Measurements from ENCODE around the gene PI4KA.
"Not testable (repeated sequence)": the region's sequence is repeated elsewhere in the genome, so short reads cannot be mapped to it uniquely, and the experiment has no call there.

PI4KA gene

GRCh38 chr22:20746431-20747189 is 112.0 kb downstream of the PI4KA start:
- DNase-seq = no peak

- DNase-seq = no peak
Measured at GRCh38 chr22:20745119-20745518, 113.5 kb downstream of the PI4KA start.

DNA sequence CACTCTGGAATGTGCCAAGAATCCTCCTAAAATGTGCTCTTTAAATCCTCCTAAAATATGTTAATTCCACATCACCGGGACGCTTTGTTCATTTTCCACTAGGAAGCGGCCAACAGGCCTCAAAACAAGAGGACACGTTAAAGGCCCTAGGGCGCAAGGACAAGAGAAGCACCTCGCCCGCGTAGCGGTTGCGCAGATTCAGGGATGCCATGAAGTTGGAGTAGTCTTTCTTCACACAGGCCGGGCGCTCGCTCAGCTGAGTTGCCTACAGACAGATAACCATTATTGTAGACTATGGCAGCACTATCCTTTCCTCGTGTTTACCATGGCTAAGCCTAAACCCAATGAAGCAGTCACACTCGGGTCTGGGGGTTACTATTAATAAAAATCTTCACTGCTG is 114.2 kb downstream of the PI4KA start:
- DNase-seq = no peak

GRCh38 chr22:20742764-20743163 is 115.8 kb downstream of the PI4KA start:
- DNase-seq = no peak

- peak; percentile 41 to 50 for DNase-seq
Measured at GRCh38 chr22:20741634-20742581, 116.7 kb downstream of the PI4KA start.

- DNase-seq = no peak
Measured at GRCh38 chr22:20741008-20741633, 117.5 kb downstream of the PI4KA start.

DNA sequence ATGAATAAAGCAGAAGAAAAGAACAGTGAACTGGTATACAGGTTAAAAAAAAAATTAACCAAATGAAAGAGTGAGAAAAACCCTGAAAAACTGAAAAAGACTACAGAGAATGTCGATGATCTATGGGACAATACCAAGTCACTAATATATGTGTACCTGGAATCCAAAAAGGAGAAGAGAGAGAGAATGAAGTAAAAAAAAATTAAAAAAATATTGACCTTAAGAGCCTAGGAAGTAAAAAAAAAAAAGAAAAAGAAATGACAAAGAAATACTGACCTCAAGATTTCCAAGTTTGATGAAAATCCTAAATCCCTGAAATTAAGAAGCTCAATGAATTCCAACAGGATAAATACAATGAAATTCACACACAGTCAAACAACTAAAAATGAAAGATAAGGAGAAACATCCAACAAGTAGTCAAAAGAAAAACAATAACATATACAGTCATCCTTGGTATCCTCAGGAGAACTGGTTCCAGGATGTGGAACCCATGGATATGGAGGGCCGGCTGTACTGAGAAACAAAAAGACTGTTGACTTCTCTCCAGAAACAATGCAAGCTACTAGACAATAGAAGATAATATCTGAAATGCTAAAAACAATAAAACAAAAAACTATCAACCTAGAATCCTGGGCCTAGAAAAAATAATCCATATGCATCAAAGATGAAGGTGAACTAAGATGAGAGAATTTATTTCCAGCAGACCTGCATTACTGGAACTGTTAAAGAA is 118.2 kb downstream of the PI4KA start:
- DNase-seq = no peak

DNA sequence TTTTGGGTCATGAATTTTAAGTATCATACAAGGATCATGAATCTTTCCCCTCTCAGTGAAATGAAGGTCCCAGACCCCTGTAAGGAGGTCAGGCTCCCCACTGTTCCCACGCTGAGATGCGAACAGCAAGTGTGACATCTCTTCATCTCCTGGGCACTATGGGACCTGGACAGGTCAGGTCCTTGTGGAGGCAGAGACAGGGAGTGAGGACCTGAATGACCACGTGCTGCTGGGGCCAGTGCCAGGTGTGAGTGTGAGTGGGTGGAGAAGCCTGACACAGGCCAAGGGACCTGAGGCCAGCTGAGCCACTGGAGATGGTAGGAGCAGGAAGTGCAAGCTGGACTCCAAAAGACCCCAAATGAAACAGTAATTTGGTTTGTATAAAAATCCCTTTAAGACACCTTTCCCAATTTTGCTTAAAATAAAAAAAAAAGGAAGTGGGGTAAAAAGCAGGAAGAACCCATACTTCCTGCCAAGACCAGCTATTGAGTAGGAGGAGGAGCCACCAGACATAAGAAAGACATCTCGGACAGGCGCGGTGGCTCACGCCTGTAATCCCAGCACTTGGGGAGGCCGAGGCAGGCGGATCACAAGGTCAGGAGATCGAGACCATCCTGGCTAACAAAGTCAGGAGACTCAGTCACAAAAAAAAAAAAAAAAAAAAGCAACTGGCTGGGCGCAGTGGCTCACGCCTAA is 120.1 kb downstream of the PI4KA start:
- no peak for DNase-seq

DNA sequence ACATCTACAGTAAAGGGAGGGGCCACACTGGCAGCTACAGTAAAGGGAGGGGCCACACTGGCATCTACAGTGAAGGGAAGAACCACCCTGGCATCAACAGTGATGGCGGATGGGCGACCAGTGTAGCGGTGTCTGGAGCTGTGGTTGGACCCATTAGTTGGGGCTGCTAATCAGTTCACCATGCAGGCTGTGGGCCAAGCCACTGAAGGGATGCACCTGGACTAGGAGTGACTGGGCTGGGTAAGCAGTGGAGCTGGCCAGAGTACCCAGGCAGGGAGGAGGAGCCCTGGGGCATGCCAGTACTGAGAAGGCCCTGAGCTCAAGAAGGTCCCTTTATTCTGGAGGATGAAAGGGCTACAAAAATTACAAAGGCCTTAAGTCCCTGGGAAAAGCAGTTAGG is 121.7 kb downstream of the PI4KA start:
- not testable (repeated sequence) for DNase-seq

GRCh38 chr22:20735356-20736162 is 123.1 kb downstream of the PI4KA start:
- DNase-seq = not testable (repeated sequence)

- not testable (repeated sequence) for DNase-seq
Measured at GRCh38 chr22:20732431-20732830, 126.2 kb downstream of the PI4KA start.

GRCh38 chr22:20729194-20729593 is 129.4 kb downstream of the PI4KA start:
- DNase-seq = no peak

GRCh38 chr22:20728523-20729190 is 130.0 kb downstream of the PI4KA start:
- DNase-seq = no peak

DNA sequence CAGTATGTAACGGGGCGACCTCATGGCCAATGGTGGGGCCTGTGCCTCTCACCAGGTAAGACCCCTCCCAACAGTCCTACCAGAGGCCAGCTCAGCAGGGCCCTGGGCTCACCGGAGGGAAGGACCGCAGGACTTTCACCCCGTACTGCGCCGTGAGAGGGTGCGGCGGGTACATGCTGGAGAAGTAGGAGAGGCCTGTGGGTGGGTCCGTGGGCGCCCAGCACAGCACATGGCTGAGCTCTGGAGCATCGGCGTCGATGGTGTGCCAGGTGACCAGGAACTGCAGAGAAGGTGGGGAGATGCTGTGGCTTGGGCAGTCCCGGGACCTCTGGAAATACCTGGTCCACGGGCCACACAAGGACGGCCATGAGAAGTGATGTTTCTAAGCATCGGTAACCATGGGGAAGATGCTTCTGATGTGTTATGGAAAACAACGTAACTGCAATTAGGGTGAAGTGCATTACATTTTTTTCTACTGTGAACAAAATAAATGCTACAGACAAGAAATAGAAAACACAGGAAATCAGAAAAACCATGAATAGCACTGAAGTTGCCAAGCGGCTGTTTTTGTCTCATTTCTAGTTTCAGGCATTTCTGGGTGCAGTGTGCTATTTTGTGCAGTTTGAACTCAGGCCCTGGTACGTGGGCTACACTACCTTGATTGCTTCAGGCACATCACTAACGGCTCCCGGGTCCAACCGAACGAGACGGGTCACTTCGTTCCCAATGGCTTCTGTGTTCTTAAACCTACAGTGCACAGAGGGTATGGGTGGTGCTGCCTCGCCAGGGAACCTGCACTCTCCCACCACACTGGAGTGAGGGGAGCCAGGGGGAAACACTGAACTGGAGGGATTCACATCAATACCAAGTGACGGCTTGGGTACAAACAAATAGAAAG is 131.2 kb downstream of the PI4KA start:
- no peak for DNase-seq

DNA sequence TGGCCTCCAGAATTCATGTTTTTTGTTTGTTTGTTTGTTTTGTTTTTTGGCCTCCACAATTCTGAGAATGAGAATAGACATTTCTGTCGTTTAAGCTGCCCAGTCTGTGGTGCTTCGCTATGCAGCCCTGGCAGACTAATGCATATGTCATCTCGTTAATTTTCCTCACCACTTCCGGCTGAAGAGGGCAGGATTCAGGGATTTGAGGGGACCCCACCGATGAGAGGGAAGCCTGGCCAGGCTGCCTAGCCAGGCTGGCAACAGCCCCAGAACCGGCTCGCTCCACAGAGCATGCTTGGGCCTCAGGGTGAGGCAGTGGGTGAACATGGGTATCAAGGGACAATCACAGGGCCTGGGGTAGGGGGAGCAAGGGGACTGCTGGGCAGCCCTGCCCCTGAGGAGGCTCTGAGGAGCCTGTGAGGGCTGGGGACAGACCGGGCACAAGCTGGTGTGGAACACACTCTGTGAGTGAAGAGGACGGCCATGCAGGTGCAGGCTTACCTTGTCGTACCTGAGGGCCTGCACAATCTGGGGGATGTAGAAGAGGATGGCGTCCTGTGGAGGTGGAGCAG is 132.5 kb downstream of the PI4KA start:
- DNase-seq = no peak

- no peak for DNase-seq
Measured at GRCh38 chr22:20724676-20725454, 133.7 kb downstream of the PI4KA start.

- no peak for DNase-seq
Measured at GRCh38 chr22:20721409-20722218, 137.0 kb downstream of the PI4KA start.

All from activated CD4-positive, alpha-beta T cell treated with anti-CD3 and anti-CD28 coated beads, Interleukin-2, amount 50 U/mL, for 48 hours (primary cell).